DOHH2 (cell line): ENCODE data around the gene LRRC4C.

ENCODE experiments used
- CTCF ChIP-seq: fragments of 200-600 bp; sonication (generic); IDR thresholded peaks from one replicate; pipeline ENCODE4 v1.5.1; 2014; ENCODE audit warnings: antibody characterized with exemption, mild to moderate bottlenecking, low read depth, low read length; ENCODE audit not compliant: poor library complexity, severe bottlenecking
- EZH2phosphoT487 ChIP-seq: fragments of 200-600 bp; sonication (generic); IDR thresholded peaks from 2 replicates; pipeline ENCODE4 v1.6.1; 2017; ENCODE audit warnings: borderline replicate concordance, mild to moderate bottlenecking, antibody characterized with exemption, low read length, moderate library complexity, mixed read lengths

- TF ChIP-seq CTCF (no peak), EZH2phosphoT487 (no peak)
These were observed 812.2 kb downstream of the LRRC4C start for GRCh38 chr11:40647295-40647694.
